Panc1 (cell line): ENCODE data around the gene SHISAL1.

ENCODE experiments used
- CTCF ChIP-seq: fragments of 450-650 bp; IDR thresholded peaks from 2 replicates; pipeline ENCODE4 v1.5.1; 2017; ENCODE audit warnings: mild to moderate bottlenecking
- POLR2AphosphoS5 ChIP-seq: IDR thresholded peaks from 2 replicates; pipeline ENCODE4 v1.6.1; 2012; ENCODE audit warnings: mild to moderate bottlenecking, low read depth, low read length, moderate library complexity
- REST ChIP-seq, 2 experiments: IDR thresholded peaks; 2 replicates each; pipeline ENCODE4 v1.6.1; 2011 to 2012; ENCODE audit warnings: low read depth in 2 of 2, control low read depth in 1 of 2, low read length in 1 of 2, mild to moderate bottlenecking in 1 of 2, moderate library complexity in 1 of 2; ENCODE audit not compliant: insufficient read depth in 1 of 2
- TCF7L2 ChIP-seq: IDR thresholded peaks from 2 replicates; pipeline ENCODE4 v1.6.1; 2011; ENCODE audit warnings: mild to moderate bottlenecking, low read depth, low read length, inconsistent platforms

GRCh38 chr22:44348971-44349560 lies 36.3 kb upstream of the SHISAL1 start:
- TF ChIP-seq CTCF (no peak), TCF7L2 (no peak), POLR2AphosphoS5 (no peak), REST (IDR thresholded peaks at IDR 0.05; ENCODE audit: insufficient read depth in 1 of 2, low read depth in 2 of 2, low read length in 1 of 2) (no peak)
